NCI-H2107 treated with DMSO at 0.1 percent for 48 hours (cell line): ENCODE measurements around the gene RAI2.

ENCODE experiments used
- DNase-seq: peaks from one replicate; lab custom pipeline; 2025; ENCODE audit not compliant: unreplicated experiment; lab: John Stamatoyannopoulos, UW

RAI2 gene

DNA sequence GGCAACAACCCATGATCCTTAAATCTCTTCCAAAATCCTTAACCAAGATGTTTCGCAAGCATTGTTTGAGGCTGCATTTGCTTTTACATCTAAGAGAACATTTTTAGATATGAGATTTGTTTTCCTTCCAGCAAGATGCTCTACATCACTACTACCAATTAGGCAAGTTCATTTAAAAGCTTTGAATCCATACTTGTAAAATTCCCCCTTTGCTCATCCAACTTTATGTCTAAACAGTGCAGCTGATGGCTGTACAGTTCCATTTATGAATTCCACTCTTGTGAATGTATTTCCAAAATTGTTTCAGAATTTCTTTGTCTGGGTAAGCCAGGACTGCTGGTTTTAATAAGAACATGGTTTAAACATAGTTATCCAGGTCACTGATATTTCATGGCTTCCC is 31.5 kb downstream of the RAI2 start:
- no peak for DNase-seq

DNA sequence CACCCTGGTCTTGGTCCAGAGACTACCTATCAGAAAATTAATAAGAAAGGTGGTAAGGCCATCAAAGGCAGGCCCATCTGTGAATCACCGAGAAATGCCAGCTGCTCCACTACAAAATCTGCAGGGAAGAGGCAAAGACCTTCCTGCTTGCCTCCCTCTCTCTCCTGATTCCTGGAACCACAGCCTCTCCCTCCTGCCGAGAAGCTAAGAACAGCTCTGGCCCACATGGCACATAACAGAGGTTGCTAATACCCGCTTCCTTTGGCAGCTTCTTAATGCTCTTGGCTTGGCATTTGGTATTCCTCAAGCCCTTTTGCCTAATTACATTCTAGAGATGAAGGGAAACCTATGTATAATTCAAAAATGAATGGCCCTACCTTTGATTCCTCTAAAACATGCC is 32.9 kb downstream of the RAI2 start:
- no peak for DNase-seq

DNA sequence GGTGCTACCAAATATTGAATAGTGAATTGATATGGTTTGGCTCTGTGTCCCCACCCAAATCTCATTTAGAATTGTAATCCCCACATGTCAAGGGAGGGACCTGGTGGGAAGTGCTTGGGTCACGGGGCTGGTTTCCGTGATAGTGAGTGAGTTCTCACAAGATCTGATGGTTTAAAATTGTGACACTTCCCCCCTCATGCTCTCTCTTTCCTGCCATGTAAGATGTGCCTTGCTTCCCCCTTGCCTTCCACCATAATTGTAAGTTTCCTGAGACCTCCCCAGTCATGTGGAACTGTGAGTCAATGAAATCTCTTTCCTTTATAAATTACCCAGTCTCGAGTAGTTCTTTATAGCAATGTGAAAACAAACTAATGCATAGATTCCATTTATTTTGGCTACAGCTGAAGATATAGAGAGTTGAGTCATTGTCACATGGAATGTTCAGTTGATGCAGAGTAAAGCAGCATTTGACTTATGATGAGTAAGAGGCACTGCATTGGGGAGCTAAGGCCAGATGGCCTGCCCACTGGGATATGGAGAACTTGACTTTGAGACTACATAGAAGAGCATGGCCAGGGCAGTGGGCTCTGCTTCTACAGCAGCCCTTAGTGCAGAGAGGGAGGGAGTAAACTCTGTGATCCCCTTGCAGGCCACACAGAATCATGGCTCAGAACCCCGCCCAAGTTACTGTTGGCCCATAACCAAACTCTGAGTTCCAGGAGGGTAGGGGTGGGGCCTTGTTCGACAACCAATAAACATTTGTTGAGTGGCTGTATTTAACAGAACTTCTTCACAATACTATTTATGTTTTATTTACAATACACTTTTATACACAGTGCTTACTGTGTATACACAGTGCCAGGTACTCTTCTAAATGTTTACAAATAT is 34.2 kb downstream of the RAI2 start:
- no peak for DNase-seq

DNA sequence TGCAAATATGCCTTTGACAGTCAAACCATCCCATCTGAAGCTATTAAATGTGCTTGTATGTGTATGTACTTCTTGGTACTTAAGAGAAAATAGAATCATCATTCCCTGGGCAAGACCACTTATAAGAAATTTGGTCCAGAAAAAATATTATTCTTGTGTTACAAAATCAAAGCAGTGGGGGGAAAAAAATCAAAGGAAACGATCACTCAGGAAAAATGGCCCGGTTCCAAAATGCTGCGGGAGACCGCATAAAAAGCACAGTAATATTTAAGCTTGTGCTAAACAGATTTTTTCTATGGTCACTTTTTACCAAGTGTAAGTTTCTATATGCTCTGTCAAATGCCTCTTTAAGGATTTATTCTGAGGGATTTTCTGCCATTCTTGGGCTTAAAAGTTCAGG is 36.1 kb downstream of the RAI2 start:
- DNase-seq = no peak

DNA sequence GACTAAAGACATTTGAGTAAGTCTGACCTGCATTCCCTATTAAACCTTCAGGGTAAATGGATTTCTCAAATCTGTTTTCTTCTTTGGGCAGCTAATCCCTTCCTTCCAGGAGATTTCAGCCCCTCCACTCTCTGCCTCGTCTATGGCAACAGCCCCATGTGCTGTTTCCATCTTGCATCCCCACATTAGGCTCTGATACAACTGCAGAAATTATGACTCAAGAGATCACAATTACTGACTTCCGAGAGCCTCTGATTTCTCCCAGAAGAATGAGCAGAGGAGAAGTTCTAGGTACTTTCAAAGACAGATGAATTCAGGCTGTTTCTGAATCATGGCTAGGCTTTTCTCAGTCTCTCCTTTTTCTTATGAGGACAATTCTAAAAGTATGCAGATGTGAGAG is 38.7 kb downstream of the RAI2 start:
- no peak for DNase-seq

DNA sequence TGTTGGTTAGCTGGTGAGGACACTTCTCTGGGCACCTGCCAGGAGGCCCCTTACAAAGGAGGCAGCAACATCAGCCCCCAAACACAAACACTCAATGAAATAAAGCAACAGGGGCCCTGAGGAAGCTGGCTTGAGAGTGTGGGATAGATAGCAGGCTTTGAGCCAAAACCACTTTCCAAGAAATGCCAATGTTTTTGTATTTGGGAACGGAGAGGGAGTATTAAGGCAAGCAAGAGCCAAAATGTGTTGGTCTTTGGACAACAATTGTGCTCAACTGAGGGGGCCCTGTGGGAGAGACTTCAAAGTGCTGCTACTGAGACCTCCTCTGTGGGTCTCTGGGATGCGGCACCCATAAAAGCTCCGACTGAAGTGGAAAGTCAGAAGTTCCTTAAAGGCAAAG is 41.0 kb downstream of the RAI2 start:
- no peak for DNase-seq

DNA sequence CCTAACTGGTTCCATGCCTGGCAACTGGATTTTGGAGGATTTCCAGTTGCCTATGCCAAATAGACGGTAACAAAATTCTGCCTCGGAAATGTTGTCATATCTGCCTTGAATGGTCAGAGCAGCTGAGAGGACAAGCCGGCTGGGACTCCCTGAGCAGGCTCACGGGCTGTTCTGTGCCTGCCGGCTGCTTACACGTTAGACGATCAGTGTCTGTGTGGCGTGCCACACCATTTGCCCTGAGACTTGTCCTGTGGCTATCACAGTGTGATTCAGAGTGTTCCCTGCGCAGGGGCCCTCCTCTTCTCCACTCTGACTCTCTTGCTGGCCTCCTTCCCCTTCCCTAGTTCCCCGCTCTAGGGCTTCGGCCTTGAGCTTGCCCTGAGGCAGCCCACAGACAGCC is 42.4 kb downstream of the RAI2 start:
- DNase-seq = no peak

DNA sequence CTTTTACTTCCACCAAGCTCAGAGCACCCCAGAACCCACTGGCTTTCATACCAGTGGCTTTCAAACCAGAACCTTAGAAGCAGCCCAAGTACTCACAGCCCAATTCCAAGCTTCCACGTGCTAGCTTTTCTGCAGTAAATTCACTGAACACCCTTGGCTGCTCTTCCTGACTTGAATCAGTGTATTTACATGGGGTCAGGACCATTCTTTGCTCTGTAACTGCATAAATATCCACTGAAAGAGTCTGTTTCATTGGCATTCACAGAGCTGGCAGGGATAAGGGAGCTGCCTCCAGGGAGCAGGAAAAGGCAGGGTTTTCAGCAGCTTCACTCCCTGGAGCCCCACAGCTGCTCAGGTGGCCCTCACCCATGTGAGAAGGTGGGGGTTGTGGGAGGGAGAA is 43.8 kb downstream of the RAI2 start:
- DNase-seq = no peak

DNA sequence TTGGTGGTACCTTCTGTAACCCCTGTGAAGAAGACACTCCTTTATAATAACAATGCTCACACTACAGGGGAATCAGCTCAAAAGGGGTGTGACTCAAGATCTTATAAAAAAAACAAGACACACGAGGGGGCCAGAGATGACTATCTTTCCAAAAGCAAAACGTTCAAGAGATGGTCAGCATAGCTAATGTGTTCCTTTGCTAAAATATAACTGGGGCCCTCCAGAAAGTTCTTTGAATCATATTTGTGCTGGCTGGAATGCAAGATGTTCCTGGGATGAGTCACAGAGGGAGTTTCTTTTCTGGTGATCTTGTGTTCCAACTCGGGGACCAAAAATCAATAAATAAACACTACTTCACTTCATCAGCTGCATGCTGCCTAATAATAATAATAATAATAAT is 46.5 kb downstream of the RAI2 start:
- no peak for DNase-seq

DNA sequence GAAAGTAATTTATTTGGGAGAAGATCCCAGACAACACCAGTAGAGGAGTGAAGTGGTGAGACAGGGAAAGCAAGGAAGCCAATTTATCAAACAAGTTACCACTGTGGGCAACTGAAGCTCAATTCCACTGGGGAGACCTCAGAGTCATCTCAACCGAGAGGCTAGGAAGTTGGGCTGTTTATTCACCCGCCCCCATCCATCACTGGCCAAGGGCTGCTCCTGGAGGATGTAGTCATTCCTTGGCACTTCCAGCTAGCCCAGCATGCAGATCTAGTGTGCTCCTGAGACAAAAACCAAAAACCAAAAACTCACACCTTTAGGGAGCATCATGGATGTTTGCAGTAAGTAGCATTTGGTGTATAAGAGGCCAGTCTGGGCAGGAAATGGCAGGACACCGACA is 47.0 kb downstream of the RAI2 start:
- no peak for DNase-seq

DNA sequence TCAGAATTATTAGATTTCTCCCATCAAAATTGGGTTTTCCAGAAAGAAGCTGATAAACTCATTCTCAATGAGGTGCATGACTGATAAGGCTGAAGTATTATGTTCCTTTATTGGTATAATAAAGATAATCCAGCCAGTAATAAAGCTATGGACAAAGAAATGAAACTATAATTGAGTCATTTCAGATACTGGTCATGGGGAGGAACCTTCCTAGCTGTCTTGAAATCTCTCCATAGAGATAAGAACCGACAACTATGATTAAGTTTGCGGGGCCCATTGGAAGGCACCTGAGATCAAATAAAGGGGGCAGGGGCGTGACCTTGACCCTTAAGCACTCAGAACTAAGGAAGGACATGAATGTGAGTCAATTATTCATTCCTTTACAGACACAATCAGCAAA is 47.8 kb downstream of the RAI2 start:
- no peak for DNase-seq

DNA sequence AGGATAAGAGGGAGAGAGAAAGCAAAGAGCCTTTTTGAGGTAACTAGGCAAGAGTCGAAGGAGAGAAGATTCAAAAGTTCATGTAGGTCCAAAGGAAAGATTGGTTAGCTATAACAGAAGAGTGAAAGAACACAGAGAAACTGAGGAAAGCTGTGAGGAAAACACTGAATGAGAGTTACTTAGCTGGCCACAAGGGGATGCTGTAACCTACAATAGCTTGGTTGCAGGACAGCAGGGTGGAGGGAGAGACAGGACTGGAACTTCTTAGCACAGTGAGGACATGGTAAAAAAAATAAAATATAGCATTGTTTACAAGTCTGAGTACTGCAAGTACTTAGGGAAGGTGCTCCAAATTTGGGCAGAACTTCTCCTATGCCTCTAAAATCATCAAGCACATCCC is 48.3 kb downstream of the RAI2 start:
- DNase-seq = peak; percentile 24

DNA sequence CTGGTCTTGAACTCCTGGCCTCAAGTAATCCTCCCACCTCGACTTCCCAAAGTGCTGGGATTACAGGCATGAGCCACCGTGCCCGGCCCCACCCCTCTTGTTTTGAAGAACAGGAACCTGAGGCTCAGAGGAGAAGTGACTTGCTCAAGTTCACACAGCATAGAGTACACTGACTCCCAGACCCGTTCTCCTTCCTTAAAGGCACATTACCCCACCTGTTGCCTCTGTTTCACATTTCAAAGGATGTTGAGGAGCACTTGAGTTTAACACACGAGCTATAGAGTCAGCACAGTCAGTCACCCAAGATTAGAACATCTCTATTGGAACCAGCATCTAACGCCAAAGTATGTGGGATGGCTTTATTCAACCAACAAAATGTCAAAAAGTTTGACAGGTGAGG is 51.1 kb downstream of the RAI2 start:
- DNase-seq = no peak

DNA sequence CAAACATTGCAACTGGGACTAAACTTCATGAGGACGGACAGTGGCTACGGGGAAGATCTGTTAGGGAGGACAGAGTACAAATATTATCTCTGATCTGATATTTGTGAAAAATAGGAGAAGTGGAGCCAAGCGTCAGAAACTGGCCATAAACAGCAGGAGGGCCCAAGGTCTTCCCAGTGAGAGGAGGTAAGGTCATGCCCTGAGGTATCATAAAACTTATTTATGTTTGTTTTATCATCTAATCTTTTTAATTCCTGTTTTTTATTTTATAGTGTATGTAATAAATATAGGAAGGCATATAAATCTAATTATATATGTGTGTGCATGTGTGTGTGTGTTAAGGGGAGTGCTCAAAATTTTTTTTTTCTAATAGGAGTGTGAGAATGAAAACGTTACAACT is 51.8 kb downstream of the RAI2 start:
- no peak for DNase-seq

DNA sequence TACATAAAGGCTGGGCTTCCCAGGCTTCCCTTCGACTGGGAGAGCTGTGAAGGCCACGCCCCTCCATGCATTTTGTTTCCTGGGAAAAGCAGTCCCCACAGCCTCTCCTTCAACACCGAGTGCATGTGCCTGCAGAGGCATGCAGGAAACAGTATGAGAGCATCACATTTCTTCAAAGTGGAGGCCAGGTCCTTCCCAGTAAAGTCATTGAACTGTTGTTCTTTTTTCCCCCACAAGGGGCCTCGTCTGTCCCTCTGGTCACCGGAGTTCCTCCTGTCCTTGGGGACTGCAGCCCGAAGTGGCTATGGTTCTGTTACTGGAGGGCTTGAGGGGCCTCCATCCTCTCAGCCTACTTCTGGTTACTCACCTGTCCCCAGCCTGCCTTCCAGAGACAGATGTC is 56.0 kb downstream of the RAI2 start:
- no peak for DNase-seq

DNA sequence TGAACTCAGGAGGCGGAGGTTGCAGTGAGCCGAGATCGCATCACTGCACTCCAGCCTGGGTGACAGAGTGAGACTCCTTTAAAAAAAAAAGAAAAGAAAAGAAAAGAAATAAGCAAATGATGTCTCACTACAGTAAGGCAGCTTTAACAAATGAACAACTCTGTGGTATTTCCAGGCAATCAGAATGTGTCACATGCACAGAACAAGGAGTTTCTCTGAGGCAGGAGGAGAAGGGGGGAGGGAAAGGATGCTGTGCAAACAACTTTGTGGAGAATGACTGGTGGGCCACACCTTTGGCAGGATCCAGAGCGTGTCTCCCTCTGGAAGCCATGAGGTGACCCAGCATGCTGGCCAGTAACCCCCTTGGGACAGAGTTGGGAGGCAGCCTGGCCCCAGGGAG is 57.6 kb downstream of the RAI2 start:
- DNase-seq = no peak

DNA sequence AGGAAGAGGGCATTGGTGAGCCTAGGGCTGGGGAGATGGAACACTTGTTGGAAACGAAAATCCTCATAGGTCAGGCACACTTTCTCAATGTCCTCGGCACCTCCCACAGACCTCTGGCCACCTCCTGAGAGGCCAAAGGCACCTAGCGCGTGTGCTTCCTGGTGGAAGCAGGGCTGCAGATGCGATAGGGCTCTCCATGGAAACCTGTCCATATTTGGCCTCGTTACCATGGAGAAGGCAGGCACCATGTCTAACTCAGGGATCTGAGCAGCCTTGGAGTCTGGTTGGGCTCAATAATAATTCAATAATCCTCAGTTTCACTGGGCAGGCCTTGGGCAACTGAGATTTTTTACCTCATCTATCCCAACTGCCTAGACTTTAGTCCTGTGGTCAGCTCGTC is 58.3 kb downstream of the RAI2 start:
- no peak for DNase-seq

DNA sequence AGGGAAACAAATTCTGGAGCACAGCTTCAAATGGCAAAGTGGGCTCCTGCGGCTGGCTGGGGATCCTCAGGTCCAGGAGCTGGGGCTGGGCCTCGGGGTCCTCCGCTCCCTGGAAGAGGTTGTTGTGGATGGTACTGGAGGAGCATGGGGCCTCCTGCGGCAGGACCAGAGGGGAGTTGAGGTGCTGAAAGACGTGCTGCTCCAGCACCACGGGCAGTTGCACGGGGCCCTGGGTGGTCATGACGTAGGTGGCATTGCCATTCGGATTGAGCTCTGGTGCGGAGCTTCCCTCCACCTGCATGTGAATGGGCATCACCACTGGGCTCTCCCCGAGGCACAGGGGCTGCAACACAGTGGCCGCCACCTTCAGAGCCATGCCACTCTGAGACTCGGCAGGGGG is 59.7 kb downstream of the RAI2 start:
- no peak for DNase-seq

DNA sequence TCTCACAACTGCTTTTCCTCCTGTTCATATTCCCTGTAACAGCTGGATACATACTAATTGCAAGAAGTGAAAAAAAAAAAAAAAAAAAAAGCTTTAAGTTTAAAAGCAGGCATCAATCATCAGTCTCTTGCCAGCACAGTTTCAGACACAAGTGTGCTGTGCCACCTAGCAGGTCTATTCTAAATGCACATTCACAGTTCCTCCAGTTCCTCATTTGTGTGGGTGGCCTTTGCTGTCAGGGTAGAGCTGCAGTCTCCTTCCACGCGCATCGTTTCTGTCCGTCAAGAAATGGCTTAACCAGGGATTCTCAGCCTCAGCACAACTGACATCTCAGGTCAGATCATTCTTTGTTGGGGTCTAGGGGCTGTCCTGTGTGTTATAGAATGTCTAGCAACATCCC is 62.2 kb downstream of the RAI2 start:
- no peak for DNase-seq

DNA sequence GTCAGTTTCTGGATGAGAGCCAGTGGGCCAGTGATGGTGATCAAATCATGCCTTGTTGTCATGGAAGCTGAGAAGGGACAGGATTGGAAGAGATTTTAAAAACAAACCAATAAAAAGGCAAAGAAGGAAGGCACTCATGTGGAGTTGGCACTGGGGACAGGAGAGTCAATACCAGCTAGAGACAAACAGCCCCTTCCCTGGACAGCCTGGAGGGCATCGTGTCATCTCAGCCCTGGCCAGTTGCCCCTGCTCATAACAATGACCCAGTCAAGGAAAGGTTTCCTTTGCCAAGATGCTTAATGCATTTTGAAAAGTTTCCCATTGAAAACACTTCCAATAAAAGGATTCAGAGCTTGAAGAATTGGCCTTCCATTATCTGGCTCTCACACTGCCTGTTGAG is 68.3 kb downstream of the RAI2 start:
- DNase-seq = no peak

DNA sequence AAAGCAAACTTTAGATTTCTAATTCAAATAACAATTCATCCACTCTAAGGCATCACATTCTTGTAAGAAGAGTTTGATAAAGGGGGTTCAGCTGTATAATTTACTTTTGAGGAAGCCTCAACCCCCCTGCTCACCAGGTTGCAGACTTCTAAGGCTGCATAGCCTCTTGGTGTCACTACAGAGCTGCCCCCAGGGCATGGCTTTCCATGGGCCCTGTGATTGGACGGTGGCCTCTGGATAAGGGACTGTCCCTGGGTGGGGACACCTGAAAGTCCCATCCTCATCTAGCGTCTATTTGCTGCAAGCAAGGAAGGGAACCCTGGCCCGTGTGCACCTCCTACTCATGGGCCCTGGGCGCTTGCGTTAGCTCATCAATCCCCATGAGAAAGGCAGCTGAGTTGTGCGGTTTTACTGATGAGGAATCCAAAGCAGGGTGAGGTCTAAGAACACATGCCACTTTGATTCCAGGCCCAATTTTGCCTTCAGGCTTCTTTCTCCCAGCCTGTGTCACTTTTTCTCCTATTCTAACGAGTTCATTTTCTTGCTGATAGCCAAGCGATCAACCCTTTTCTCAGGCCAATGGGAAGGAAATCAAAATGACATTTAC is 72.0 kb downstream of the RAI2 start:
- no peak for DNase-seq

DNA sequence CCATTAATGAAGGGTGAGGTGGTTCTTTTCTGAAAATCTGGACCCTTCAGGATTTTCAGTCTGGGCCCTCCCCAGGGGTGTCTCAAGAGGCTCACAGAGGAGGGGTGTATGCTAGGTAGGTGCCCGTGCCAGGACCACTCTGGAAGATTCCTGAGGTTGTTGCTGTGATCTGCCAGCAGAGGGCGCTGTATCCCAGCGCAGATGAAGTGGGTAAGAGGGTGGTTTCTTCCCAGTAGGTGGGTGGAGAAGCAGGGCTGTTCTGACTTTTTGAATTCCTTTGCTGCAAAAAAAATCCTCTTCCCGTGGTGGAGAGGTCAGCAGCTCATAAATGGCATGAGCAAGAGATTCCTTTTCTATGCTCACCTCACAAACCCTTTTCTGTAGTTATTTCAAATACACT is 72.7 kb downstream of the RAI2 start:
- peak; percentile 65 for DNase-seq

DNA sequence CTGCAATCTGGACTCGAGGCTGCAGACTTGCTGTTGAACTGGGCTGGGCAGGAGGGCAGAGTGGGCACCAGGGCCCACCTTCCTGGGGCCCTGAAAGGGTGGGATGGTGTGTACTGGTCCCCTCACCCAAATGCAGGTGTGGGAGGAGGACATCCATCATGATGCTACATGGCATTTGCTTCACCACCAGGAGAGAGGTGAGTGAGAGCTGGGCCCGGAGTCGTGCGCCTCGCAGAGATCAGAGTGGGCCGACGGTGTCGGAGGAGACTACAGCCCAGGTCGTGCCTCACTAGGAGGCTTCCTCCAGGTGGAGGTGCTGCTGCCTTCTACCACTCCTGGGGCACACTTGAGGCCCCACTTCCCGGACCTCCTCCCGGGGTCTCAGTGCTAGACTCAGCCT is 73.5 kb downstream of the RAI2 start:
- no peak for DNase-seq
